K562 (cell line): Measurements from ENCODE around the gene CBX2. TPM values are rescaled to one million over a fixed set of nuclear protein-coding genes. Genes with fewer than 3 reads are reported as not detected.
A peak's percentile ranks its signal among the peaks of the same experiment; 100 is the strongest.

Source experiments
- BRCA1 ChIP-seq, 2 experiments: fragments of 450-650 bp in 1 of 2; sonication (generic) in 1 of 2; formaldehyde crosslinking in 1 of 2; IDR thresholded peaks; 2 replicates each; pipeline versions ENCODE4 v1.5.0 to v1.6.1; 2017 to 2020; ENCODE audit warnings: mild to moderate bottlenecking in 1 of 2, missing genetic modification reagents in 1 of 2
- EP400 ChIP-seq: fragments of 450-650 bp; IDR thresholded peaks from 2 replicates; pipeline ENCODE4 v1.6.1; 2017; ENCODE audit warnings: antibody characterized with exemption, mild to moderate bottlenecking, moderate library complexity
- polyA plus RNA-seq, 8 experiments: library from polyadenylated mRNA; depleted of rRNA in 4 of 8; stranded (reverse) in 5 of 8; unstranded in 3 of 8; fragments of >200 nt; fragmentation: Nextera tagmentation in 2 of 8; fragmentation: Illumina TruSeq in 1 of 8; extraction: Ambion mirVana in 2 of 8; extraction: Trizol in 1 of 8; gene quantifications; 2 replicates each; pipeline versions ENCODE4 v1.2.1 to v1.2.3, GENCODE V29; 2011 to 2014; ENCODE audit warnings: inconsistent platforms in 1 of 8, missing spikeins in 1 of 8
- total RNA-seq, 7 experiments: library from RNA; depleted of rRNA in 6 of 7; stranded (reverse); fragments of >200 nt in 6 of 7; fragmentation: Illumina TruSeq in 2 of 7; extraction: Trizol in 2 of 7; gene quantifications; 2 replicates each; pipeline versions ENCODE4 v1.2.1 to v1.2.3, GENCODE V29; 2011 to 2021; ENCODE audit warnings: low replicate concordance in 1 of 7
- TF ChIP-seq, protein P1 (sequence below): sonication (generic); formaldehyde crosslinking; IDR thresholded peaks from 2 replicates; pipeline ENCODE4 v1.8.0; 2022; ENCODE audit warnings: mild to moderate bottlenecking, missing genetic modification reagents
- TF ChIP-seq, protein P2 (sequence below): sonication (generic); formaldehyde crosslinking; IDR thresholded peaks from 2 replicates; pipeline ENCODE4 v1.8.0; 2022; ENCODE audit warnings: mild to moderate bottlenecking, missing genetic modification reagents
- TF ChIP-seq, protein P3 (sequence below), 2 experiments: fragments of 450-650 bp in 1 of 2; sonication (generic) in 1 of 2; formaldehyde crosslinking in 1 of 2; IDR thresholded peaks; 2 replicates each; pipeline versions ENCODE4 v1.7.1 to v1.9.0; 2016 to 2022; ENCODE audit warnings: inconsistent platforms in 1 of 2, mild to moderate bottlenecking in 1 of 2, missing genetic modification reagents in 1 of 2

Gene CBX2
- total and polyA plus RNA-seq, 9 of the 15 experiments (the other 6 are each of a cell fraction or from before 2014, with no cell fraction given) = 0.66 to 26.9 (median 13.9) TPM

DNA sequence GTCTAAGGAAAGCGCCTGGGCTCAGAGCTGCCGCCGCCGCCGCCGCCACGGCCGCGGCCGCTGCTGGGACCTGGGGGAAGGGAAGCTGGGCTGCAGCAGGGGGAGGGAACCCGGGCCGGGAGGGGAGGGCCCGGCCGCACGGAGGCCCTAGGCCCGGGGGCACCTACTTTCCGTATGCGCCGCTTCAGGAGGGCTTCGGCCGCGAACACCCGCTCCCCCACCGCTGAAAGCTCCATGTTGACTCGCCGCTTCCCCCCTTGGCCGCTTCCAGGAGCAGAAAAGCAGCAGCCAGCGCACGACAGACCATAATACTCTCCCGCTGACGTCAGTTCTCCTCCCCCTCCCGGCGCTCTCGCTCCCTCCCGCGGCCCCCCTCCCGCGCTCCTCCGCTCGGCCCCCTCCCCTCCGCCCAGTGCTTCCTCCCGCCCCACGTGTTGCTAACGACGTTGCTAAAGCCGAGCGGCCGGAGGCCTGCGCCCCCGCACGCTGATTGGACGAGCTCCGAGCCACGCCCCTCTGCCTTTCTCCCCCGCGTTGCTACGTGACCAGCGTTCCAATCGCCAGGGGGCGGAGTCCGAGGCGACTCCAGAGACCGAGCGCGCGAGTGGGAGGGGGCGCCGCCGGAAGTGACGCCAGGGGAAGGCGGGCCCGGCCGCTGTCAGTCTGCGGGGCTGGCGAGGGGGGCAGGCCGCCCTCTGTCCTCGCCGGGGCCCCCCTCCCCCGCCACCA lies 19.0 kb downstream of the CBX2 start, which contains the start of gene CBX8 (continued):
- TF ChIP-seq, protein P1, sequence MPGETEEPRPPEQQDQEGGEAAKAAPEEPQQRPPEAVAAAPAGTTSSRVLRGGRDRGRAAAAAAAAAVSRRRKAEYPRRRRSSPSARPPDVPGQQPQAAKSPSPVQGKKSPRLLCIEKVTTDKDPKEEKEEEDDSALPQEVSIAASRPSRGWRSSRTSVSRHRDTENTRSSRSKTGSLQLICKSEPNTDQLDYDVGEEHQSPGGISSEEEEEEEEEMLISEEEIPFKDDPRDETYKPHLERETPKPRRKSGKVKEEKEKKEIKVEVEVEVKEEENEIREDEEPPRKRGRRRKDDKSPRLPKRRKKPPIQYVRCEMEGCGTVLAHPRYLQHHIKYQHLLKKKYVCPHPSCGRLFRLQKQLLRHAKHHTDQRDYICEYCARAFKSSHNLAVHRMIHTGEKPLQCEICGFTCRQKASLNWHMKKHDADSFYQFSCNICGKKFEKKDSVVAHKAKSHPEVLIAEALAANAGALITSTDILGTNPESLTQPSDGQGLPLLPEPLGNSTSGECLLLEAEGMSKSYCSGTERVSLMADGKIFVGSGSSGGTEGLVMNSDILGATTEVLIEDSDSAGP = no peak
- TF ChIP-seq, protein P2, sequence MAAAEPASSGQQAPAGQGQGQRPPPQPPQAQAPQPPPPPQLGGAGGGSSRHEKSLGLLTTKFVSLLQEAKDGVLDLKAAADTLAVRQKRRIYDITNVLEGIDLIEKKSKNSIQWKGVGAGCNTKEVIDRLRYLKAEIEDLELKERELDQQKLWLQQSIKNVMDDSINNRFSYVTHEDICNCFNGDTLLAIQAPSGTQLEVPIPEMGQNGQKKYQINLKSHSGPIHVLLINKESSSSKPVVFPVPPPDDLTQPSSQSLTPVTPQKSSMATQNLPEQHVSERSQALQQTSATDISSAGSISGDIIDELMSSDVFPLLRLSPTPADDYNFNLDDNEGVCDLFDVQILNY (CRISPR knock-in tag) = no peak
- TF ChIP-seq BRCA1 (IDR thresholded peaks at IDR 0.05) (no peak), BRCA1 (CRISPR knock-in tag; IDR thresholded peaks at IDR 0.05) (no peak), EP400 (peak; percentile 44; the same call in 1 of the 2 replicates)
- TF ChIP-seq, protein P3, sequence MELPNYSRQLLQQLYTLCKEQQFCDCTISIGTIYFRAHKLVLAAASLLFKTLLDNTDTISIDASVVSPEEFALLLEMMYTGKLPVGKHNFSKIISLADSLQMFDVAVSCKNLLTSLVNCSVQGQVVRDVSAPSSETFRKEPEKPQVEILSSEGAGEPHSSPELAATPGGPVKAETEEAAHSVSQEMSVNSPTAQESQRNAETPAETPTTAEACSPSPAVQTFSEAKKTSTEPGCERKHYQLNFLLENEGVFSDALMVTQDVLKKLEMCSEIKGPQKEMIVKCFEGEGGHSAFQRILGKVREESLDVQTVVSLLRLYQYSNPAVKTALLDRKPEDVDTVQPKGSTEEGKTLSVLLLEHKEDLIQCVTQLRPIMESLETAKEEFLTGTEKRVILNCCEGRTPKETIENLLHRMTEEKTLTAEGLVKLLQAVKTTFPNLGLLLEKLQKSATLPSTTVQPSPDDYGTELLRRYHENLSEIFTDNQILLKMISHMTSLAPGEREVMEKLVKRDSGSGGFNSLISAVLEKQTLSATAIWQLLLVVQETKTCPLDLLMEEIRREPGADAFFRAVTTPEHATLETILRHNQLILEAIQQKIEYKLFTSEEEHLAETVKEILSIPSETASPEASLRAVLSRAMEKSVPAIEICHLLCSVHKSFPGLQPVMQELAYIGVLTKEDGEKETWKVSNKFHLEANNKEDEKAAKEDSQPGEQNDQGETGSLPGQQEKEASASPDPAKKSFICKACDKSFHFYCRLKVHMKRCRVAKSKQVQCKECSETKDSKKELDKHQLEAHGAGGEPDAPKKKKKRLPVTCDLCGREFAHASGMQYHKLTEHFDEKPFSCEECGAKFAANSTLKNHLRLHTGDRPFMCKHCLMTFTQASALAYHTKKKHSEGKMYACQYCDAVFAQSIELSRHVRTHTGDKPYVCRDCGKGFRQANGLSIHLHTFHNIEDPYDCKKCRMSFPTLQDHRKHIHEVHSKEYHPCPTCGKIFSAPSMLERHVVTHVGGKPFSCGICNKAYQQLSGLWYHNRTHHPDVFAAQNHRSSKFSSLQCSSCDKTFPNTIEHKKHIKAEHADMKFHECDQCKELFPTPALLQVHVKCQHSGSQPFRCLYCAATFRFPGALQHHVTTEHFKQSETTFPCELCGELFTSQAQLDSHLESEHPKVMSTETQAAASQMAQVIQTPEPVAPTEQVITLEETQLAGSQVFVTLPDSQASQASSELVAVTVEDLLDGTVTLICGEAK (IDR thresholded peaks at IDR 0.05) = peak; percentile 88
- TF ChIP-seq, protein P3 (CRISPR knock-in tag; IDR thresholded peaks at IDR 0.05) = no peak
